ENCODE measurements around the gene SOST. TPM values are rescaled to one million over a fixed set of nuclear protein-coding genes. Genes with fewer than 3 reads are reported as not detected.

The SOST gene
- total RNA-seq, 1 donor from 2014 or later, result not detected

- intact Hi-C loops (cut with micrococcal nuclease), result loop anchor here (10.0 kb wide), 1 partner anchor 195 kb away; no protein-coding TSS in a partner anchor
- H3K9me3 Mint-ChIP-seq, result no peaks in the 10 kb centered on the region
These were observed 11.3 kb upstream of the SOST start for GRCh38 chr17:43769859-43770258.

GRCh38 chr17:43769426-43769825, 10.8 kb upstream of the SOST start:
- intact Hi-C loops (cut with micrococcal nuclease), result loop anchor here (10.0 kb wide), 1 partner anchor 195 kb away; no protein-coding TSS in a partner anchor
- H3K36me3 Mint-ChIP-seq (ENCODE audit: low read depth), result peaks cover 11% of the 10 kb centered on the region
- H3K9me3 Mint-ChIP-seq, result no peaks in the 10 kb centered on the region
- H3K4me1 Mint-ChIP-seq (ENCODE audit: low read depth), result peaks cover 6% of the 10 kb centered on the region
- H3K4me3 Mint-ChIP-seq (ENCODE audit: low read depth), result no peak overlapping the region
- H3K27ac Mint-ChIP-seq, result no peak overlapping the region
- DNase-seq (ENCODE audit: low spot score), result no peak
- H3K27me3 Mint-ChIP-seq (ENCODE audit: low read depth), result no peaks in the 10 kb centered on the region

More at GRCh38 chr17:43769859-43770258, 11.3 kb upstream of the SOST start:
- Mint-ChIP-seq H3K27me3 (ENCODE audit: low read depth) (no peaks in the 10 kb centered on the region), H3K27ac (no peak overlapping the region), H3K36me3 (ENCODE audit: low read depth) (peaks cover 12% of the 10 kb centered on the region), H3K4me1 (ENCODE audit: low read depth) (peaks cover 6% of the 10 kb centered on the region), H3K4me3 (ENCODE audit: low read depth) (no peak overlapping the region)
- DNase-seq (ENCODE audit: low spot score), result no peak

- H3K27me3 Mint-ChIP-seq (ENCODE audit: low read depth), result no peaks in the 10 kb centered on the region
- H3K9me3 Mint-ChIP-seq, result no peaks in the 10 kb centered on the region
- peaks cover 6% of the 10 kb centered on the region for H3K4me1 Mint-ChIP-seq (ENCODE audit: low read depth)
- no peak overlapping the region for H3K4me3 Mint-ChIP-seq (ENCODE audit: low read depth)
- no peak for DNase-seq (ENCODE audit: low spot score)
- intact Hi-C loops (cut with micrococcal nuclease), result loop anchor here (10.0 kb wide), 1 partner anchor 194 kb away; no protein-coding TSS in a partner anchor
- peaks cover 7% of the 10 kb centered on the region for H3K36me3 Mint-ChIP-seq (ENCODE audit: low read depth)
- no peak overlapping the region for H3K27ac Mint-ChIP-seq
These were observed 10.4 kb upstream of the SOST start for GRCh38 chr17:43768943-43769342.

GRCh38 chr17:43768382-43768781, 9.8 kb upstream of the SOST start:
- no peaks in the 10 kb centered on the region for H3K9me3 Mint-ChIP-seq
- H3K4me3 Mint-ChIP-seq (ENCODE audit: low read depth), result no peak overlapping the region
- no peaks in the 10 kb centered on the region for H3K27me3 Mint-ChIP-seq (ENCODE audit: low read depth)
- peaks cover 5% of the 10 kb centered on the region for H3K36me3 Mint-ChIP-seq (ENCODE audit: low read depth)
- peaks cover 4% of the 10 kb centered on the region for H3K4me1 Mint-ChIP-seq (ENCODE audit: low read depth)
- intact Hi-C loops (cut with micrococcal nuclease), result loop anchor here (10.0 kb wide), 1 partner anchor 194 kb away; no protein-coding TSS in a partner anchor
- no peak overlapping the region for H3K27ac Mint-ChIP-seq
- DNase-seq (ENCODE audit: low spot score), result no peak

GRCh38 chr17:43767713-43768059, 9.1 kb upstream of the SOST start:
- Mint-ChIP-seq H3K4me3 (ENCODE audit: low read depth) (no peak overlapping the region), H3K4me1 (ENCODE audit: low read depth) (no peaks in the 10 kb centered on the region), H3K9me3 (no peaks in the 10 kb centered on the region), H3K27me3 (ENCODE audit: low read depth) (no peaks in the 10 kb centered on the region), H3K27ac (no peak overlapping the region), H3K36me3 (ENCODE audit: low read depth) (peaks cover 3% of the 10 kb centered on the region)
- intact Hi-C loops (cut with micrococcal nuclease), result loop anchor here (10.0 kb wide), 1 partner anchor 193 kb away; no protein-coding TSS in a partner anchor
- DNase-seq (ENCODE audit: low spot score), result no peak

GRCh38 chr17:43767053-43767712, 8.6 kb upstream of the SOST start:
- Mint-ChIP-seq H3K36me3 (ENCODE audit: low read depth) (no peaks in the 10 kb centered on the region), H3K27me3 (ENCODE audit: low read depth) (no peaks in the 10 kb centered on the region), H3K27ac (no peak overlapping the region), H3K4me1 (ENCODE audit: low read depth) (no peaks in the 10 kb centered on the region), H3K9me3 (no peaks in the 10 kb centered on the region), H3K4me3 (ENCODE audit: low read depth) (no peak overlapping the region)
- intact Hi-C loops (cut with micrococcal nuclease), result loop anchor here (10.0 kb wide), 1 partner anchor 192 kb away; no protein-coding TSS in a partner anchor
- DNase-seq (ENCODE audit: low spot score), result no peak

GRCh38 chr17:43766413-43767052, 7.9 kb upstream of the SOST start:
- intact Hi-C loops (cut with micrococcal nuclease), result loop anchor here (10.0 kb wide), 1 partner anchor 192 kb away; no protein-coding TSS in a partner anchor
- Mint-ChIP-seq H3K9me3 (no peaks in the 10 kb centered on the region), H3K27ac (no peak overlapping the region), H3K4me1 (ENCODE audit: low read depth) (no peaks in the 10 kb centered on the region), H3K27me3 (ENCODE audit: low read depth) (no peaks in the 10 kb centered on the region), H3K36me3 (ENCODE audit: low read depth) (no peaks in the 10 kb centered on the region), H3K4me3 (ENCODE audit: low read depth) (no peak overlapping the region)
- no peak for DNase-seq (ENCODE audit: low spot score)

GRCh38 chr17:43760254-43760852, 1.8 kb upstream of the SOST start:
- peaks cover 18% of the 10 kb centered on the region for H3K27me3 Mint-ChIP-seq (ENCODE audit: low read depth)
- no peak overlapping the region for H3K4me3 Mint-ChIP-seq (ENCODE audit: low read depth)
- DNase-seq (ENCODE audit: low spot score), result peak; percentile 78
- H3K27ac Mint-ChIP-seq, result no peak overlapping the region
- H3K36me3 Mint-ChIP-seq (ENCODE audit: low read depth), result no peaks in the 10 kb centered on the region
- intact Hi-C loops (cut with micrococcal nuclease), result loop anchor here (1.0 to 10.0 kb wide), 2 partner anchors 66 to 186 kb away; no protein-coding TSS in a partner anchor
- H3K4me1 Mint-ChIP-seq (ENCODE audit: low read depth), result no peaks in the 10 kb centered on the region
- no peaks in the 10 kb centered on the region for H3K9me3 Mint-ChIP-seq

- no peaks in the 10 kb centered on the region for H3K36me3 Mint-ChIP-seq (ENCODE audit: low read depth)
- peaks cover 18% of the 10 kb centered on the region for H3K27me3 Mint-ChIP-seq (ENCODE audit: low read depth)
- H3K9me3 Mint-ChIP-seq, result no peaks in the 10 kb centered on the region
- no peaks in the 10 kb centered on the region for H3K4me1 Mint-ChIP-seq (ENCODE audit: low read depth)
- H3K27ac Mint-ChIP-seq, result no peak overlapping the region
- intact Hi-C loops (cut with micrococcal nuclease), result loop anchor here (1.0 to 10.0 kb wide), 2 partner anchors 66 to 185 kb away; no protein-coding TSS in a partner anchor
- no peak overlapping the region for H3K4me3 Mint-ChIP-seq (ENCODE audit: low read depth)
- DNase-seq (ENCODE audit: low spot score), result no peak
These were observed 1.2 kb upstream of the SOST start for GRCh38 chr17:43759836-43760235.

GRCh38 chr17:43758086-43758485, 505 bp downstream of the SOST start:
- no peak overlapping the region for H3K4me3 Mint-ChIP-seq (ENCODE audit: low read depth)
- H3K36me3 Mint-ChIP-seq (ENCODE audit: low read depth), result no peaks in the 10 kb centered on the region
- no peak for DNase-seq (ENCODE audit: low spot score)
- H3K4me1 Mint-ChIP-seq (ENCODE audit: low read depth), result peaks cover 7% of the 10 kb centered on the region
- intact Hi-C loops (cut with micrococcal nuclease), result no loop called here
- peaks cover 32% of the 10 kb centered on the region for H3K27me3 Mint-ChIP-seq (ENCODE audit: low read depth)
- H3K27ac Mint-ChIP-seq, result no peak overlapping the region
- H3K9me3 Mint-ChIP-seq, result no peaks in the 10 kb centered on the region

GRCh38 chr17:43757171-43757660, 1.4 kb downstream of the SOST start:
- H3K4me1 Mint-ChIP-seq (ENCODE audit: low read depth), result peaks cover 11% of the 10 kb centered on the region
- H3K4me3 Mint-ChIP-seq (ENCODE audit: low read depth), result no peak overlapping the region
- intact Hi-C loops (cut with micrococcal nuclease), result no loop called here
- no peak overlapping the region for H3K27ac Mint-ChIP-seq
- H3K27me3 Mint-ChIP-seq (ENCODE audit: low read depth), result peaks cover 40% of the 10 kb centered on the region
- DNase-seq (ENCODE audit: low spot score), result no peak
- no peaks in the 10 kb centered on the region for H3K36me3 Mint-ChIP-seq (ENCODE audit: low read depth)
- H3K9me3 Mint-ChIP-seq, result no peaks in the 10 kb centered on the region

- Mint-ChIP-seq H3K4me1 (ENCODE audit: low read depth) (peaks cover 11% of the 10 kb centered on the region), H3K27ac (no peak overlapping the region), H3K4me3 (ENCODE audit: low read depth) (no peak overlapping the region), H3K27me3 (ENCODE audit: low read depth) (peaks cover 40% of the 10 kb centered on the region), H3K9me3 (no peaks in the 10 kb centered on the region), H3K36me3 (ENCODE audit: low read depth) (no peaks in the 10 kb centered on the region)
- intact Hi-C loops (cut with micrococcal nuclease), result no loop called here
- DNase-seq (ENCODE audit: low spot score), result no peak
These were observed 2.4 kb downstream of the SOST start for GRCh38 chr17:43756201-43756600.

Data from activated T-helper 2 cell treated with anti-CD3 and anti-CD28 coated beads, Interferon-gamma antibody, Interleukin-2, Interleukin-4, amounts not matched to agents 10 μg/mL and 5 μg/mL and 100 μg/mL, durations not matched to agents 14 hours and 24 hours and 36 hours (primary cell).